B cell (primary cell): Measurements from ENCODE around the gene IER3.

ENCODE experiments used
- EZH2 ChIP-seq: IDR thresholded peaks from 2 replicates; pipeline ENCODE4 v1.6.1; 2012; ENCODE audit warnings: borderline replicate concordance, low read depth, mild to moderate bottlenecking, moderate library complexity, low read length; ENCODE audit not compliant: insufficient read depth, poor library complexity, severe bottlenecking
- TF ChIP-seq, protein P1 (sequence below): fragments of 200-600 bp; IDR thresholded peaks from one replicate; pipeline ENCODE4 v1.8.0; 2022; ENCODE audit warnings: antibody characterized with exemption, mild to moderate bottlenecking

DNA sequence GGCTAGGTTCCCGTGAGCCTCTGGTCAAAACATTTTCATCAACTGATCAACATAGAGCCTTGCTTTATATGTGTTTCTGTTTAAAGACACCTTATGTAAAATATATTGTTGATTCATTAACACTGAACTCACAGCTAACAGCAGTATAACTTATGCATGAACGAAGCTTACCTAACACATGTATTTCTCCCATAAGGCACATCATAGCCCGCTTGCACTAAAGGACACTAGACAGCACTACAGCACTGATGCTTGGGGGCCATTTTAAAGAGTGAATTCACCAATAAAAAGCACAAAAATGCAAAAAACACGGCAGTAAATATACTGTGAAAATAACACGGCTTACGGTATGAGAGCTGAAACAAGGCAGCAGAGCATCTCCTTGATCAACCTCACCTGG lies 5.8 kb downstream of the IER3 start:
- TF ChIP-seq, protein P1, sequence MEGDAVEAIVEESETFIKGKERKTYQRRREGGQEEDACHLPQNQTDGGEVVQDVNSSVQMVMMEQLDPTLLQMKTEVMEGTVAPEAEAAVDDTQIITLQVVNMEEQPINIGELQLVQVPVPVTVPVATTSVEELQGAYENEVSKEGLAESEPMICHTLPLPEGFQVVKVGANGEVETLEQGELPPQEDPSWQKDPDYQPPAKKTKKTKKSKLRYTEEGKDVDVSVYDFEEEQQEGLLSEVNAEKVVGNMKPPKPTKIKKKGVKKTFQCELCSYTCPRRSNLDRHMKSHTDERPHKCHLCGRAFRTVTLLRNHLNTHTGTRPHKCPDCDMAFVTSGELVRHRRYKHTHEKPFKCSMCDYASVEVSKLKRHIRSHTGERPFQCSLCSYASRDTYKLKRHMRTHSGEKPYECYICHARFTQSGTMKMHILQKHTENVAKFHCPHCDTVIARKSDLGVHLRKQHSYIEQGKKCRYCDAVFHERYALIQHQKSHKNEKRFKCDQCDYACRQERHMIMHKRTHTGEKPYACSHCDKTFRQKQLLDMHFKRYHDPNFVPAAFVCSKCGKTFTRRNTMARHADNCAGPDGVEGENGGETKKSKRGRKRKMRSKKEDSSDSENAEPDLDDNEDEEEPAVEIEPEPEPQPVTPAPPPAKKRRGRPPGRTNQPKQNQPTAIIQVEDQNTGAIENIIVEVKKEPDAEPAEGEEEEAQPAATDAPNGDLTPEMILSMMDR: no peak
- TF ChIP-seq EZH2: no peak
